Ovary (tissue), 9 donors: ENCODE results near the gene SATB1. TPM values are rescaled to one million over a fixed set of nuclear protein-coding genes. Genes with fewer than 3 reads are reported as not detected.

Experiments used
- DNase-seq, 5 donors: peaks; one replicate each; pipeline ENCODE4 v3.0.0-alpha.2; 2019 to 2020
- H3K27ac ChIP-seq, 2 donors: fragments of 200-600 bp; one replicate each; pipeline versions ENCODE4 v1.5.1 to v1.8.0; 2019 to 2022
- H3K27me3 ChIP-seq: fragments of 200-600 bp; one replicate; pipeline ENCODE4 v1.8.0; 2022
- H3K36me3 ChIP-seq: fragments of 200-600 bp; sonication (generic); one replicate; pipeline ENCODE4 v1.5.1; 2019
- H3K4me1 ChIP-seq: one replicate; pipeline ENCODE4 v1.8.1; 2013; ENCODE audit warnings: mild to moderate bottlenecking, moderate library complexity; ENCODE audit not compliant: insufficient read depth
- H3K4me3 ChIP-seq: fragments of 200-600 bp; sonication (generic); one replicate; pipeline ENCODE4 v1.5.1; 2017
- H3K9me3 ChIP-seq, 2 donors: fragments of 200-600 bp in 1 of 2; sonication (generic) in 1 of 2; one replicate each; pipeline versions ENCODE4 v1.5.1 to v1.8.1; 2013 to 2019; ENCODE audit warnings: mild to moderate bottlenecking in 1 of 2, moderate library complexity in 1 of 2
- CTCF ChIP-seq, 3 donors: fragments of 450-650 bp in 2 of 3; fragments of 200-600 bp in 1 of 3; IDR thresholded peaks; one replicate each; pipeline versions ENCODE4 v1.5.1 to v1.8.0; 2016 to 2022; ENCODE audit warnings: antibody characterized with exemption in 3 of 3, mild to moderate bottlenecking in 1 of 3
- EP300 ChIP-seq: sonication (generic); formaldehyde crosslinking; IDR thresholded peaks from one replicate; pipeline ENCODE4 v1.6.1; 2017; ENCODE audit warnings: antibody characterized with exemption
- POLR2A ChIP-seq: fragments of 450-650 bp; IDR thresholded peaks from one replicate; pipeline ENCODE4 v1.6.1; 2017; ENCODE audit warnings: antibody characterized with exemption, mild to moderate bottlenecking, moderate library complexity
- WGBS, 3 donors: extraction: QIAGEN DNeasy Blood & Tissue Kit in 1 of 3; methylation state at CpG; one replicate each; pipeline versions ENCODE4 v1.1.5 to v1.1.7; 2013 to 2017; 5-methylcytosine and 5-hydroxymethylcytosine counted together
- intact Hi-C, 4 donors: fragments of 100-400 bp; cut with DNase I; formaldehyde crosslinking; loops; one replicate each; pipeline versions ENCODE4 v1.11.0 to v1.15.1; 2022 to 2023
- polyA plus RNA-seq, 2 donors: library from polyadenylated mRNA; stranded (reverse); fragments of 200-250 nt in 1 of 2; fragments of 350-450 nt in 1 of 2; fragmentation: Illumina TruSeq in 1 of 2; extraction: RNeasy Lipid Tissue Mini Kit (QIAGEN cat#74804) in 1 of 2; gene quantifications; one replicate each; pipeline ENCODE4 v1.2.3, GENCODE V29; 2013 to 2014
- total RNA-seq, 7 donors: library from RNA; depleted of rRNA in 2 of 7; stranded (reverse); fragments of >200 nt in 2 of 7; fragmentation: NEBNext Ultra II Directional in 3 of 7; extraction: Animal tissue kit (Norgen Biotek cat#: 25700) in 3 of 7; gene quantifications; one replicate each; pipeline versions ENCODE4 v1.1.0 to v1.2.4, GENCODE V29; 2016 to 2023
- donor health status: DM: no; HTN: no; CAD: no; lungs with moderate emphysema.
- donor health status: DM: no; HTN: no; CAD: no.
- donor health status: Bipolar disorder and iron deficiency.
- donor health status: DM: yes; HTN: yes; CAD: no.
- donor health status: DM: no; HTN: no; CAD: no.
- donor health status: DM: yes; HTN: yes; CAD: no.

SATB1 gene
- total and polyA plus RNA-seq, 9 donors, result 7.4 to 26.9 (median 18.9) TPM

- Histone ChIP-seq H3K36me3 (no peaks in the 10 kb centered on the region), H3K27me3 (no peaks in the 10 kb centered on the region), H3K9me3 (no peaks in the 10 kb centered on the region), H3K27ac (no peak overlapping the region), H3K4me3 (no peak overlapping the region), H3K4me1 (no peaks in the 10 kb centered on the region)
- intact Hi-C loops, result no loop called here
- 81 to 87% (median 86%) methylated on average over 2 of the region's 2 CpGs for WGBS, 3 donors
- DNase-seq, result no peak
- TF ChIP-seq POLR2A (no peak), EP300 (no peak), CTCF (IDR thresholded peaks at IDR 0.05) (no peak)
These were observed 69.3 kb downstream of the SATB1 start for GRCh38 chr3:18355832-18356231.

GRCh38 chr3:18354701-18355100 is 70.4 kb downstream of the SATB1 start:
- no peaks in the 10 kb centered on the region for H3K4me1 ChIP-seq
- no peak overlapping the region for H3K4me3 ChIP-seq
- no peaks in the 10 kb centered on the region for H3K9me3 ChIP-seq
- H3K36me3 ChIP-seq, result no peaks in the 10 kb centered on the region
- H3K27me3 ChIP-seq, result no peaks in the 10 kb centered on the region
- intact Hi-C loops, result no loop called here
- H3K27ac ChIP-seq, result no peak overlapping the region
- DNase-seq, result no peak
- WGBS, 3 donors, result 25 to 48% (median 37%) methylated on average over 5 of the region's 5 CpGs
- TF ChIP-seq EP300, result no peak
- TF ChIP-seq POLR2A, result no peak
- TF ChIP-seq CTCF (IDR thresholded peaks at IDR 0.05), result no peak

GRCh38 chr3:18351823-18352744 is 73.1 kb downstream of the SATB1 start:
- TF ChIP-seq POLR2A, result no peak
- TF ChIP-seq CTCF (IDR thresholded peaks at IDR 0.05), result no peak
- intact Hi-C loops, result no loop called here
- WGBS, 3 donors, result 84 to 89% (median 88%) methylated on average over 12 of the region's 12 CpGs
- H3K4me1 ChIP-seq, result no peaks in the 10 kb centered on the region
- H3K27ac ChIP-seq, result no peak overlapping the region
- H3K27me3 ChIP-seq, result no peaks in the 10 kb centered on the region
- H3K4me3 ChIP-seq, result no peak overlapping the region
- H3K9me3 ChIP-seq, result no peaks in the 10 kb centered on the region
- H3K36me3 ChIP-seq, result no peaks in the 10 kb centered on the region
- DNase-seq, result no peak

DNA sequence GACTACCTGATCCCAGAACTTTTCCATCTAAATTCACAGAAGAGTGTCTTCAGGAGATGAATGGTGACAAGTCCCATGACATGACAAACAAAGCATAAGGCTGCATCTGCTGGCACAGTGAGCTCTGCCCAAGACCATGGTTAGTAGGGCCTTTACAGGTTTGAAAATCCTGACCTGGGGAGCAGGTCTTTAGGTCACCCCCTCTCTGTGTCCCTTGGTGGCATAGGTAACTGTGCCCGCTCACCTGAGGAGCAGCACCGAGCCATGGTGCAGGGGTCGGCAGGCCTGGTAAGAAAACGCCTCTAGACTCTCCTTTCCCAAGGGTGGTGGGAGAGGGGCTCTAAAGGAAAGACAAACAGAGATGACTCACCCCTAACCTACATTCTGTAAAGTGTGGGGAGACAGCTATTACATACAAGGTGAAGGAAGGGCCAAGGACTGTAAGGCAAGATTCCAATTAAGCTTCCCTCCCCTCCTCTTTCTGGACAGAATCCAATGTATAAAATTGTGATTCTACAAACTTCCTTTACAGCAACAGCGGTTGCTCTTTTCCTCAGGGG is 74.0 kb downstream of the SATB1 start:
- intact Hi-C loops, result no loop called here
- 60 to 72% (median 70%) methylated on average over 5 of the region's 5 CpGs for WGBS, 3 donors

More for the DNA sequence above, 74.0 kb downstream of the SATB1 start:
- no peaks in the 10 kb centered on the region for H3K27me3 ChIP-seq
- H3K27ac ChIP-seq, result no peak overlapping the region
- no peak overlapping the region for H3K4me3 ChIP-seq
- no peak for TF ChIP-seq EP300
- TF ChIP-seq POLR2A, result no peak
- no peak for TF ChIP-seq CTCF (IDR thresholded peaks at IDR 0.05)
- no peaks in the 10 kb centered on the region for H3K9me3 ChIP-seq
- no peaks in the 10 kb centered on the region for H3K36me3 ChIP-seq
- no peak for DNase-seq
- no peaks in the 10 kb centered on the region for H3K4me1 ChIP-seq
